Stimulated activated memory B cell treated with anti-CD40 and anti-IgM and Interleukin-4, amounts not matched to agents 10 μg/mL and 1 μg/mL and 100 μg/mL, for 72 hours (primary cell): ENCODE results near the gene ROR1.

Experiments used
- ATAC-seq: fragments of 150-1000 bp; cut with Tn5 transposase; 2 replicates; pipeline ENCODE4 v1.10.0; 2021
- H3K27ac Mint-ChIP-seq: one replicate; pipeline ENCODE4 v1.8.0; 2022; ENCODE audit warnings: mild to moderate bottlenecking, mixed read lengths
- H3K27me3 Mint-ChIP-seq: one replicate; pipeline ENCODE4 v1.8.0; 2022; ENCODE audit warnings: mixed read lengths
- H3K36me3 Mint-ChIP-seq: one replicate; pipeline ENCODE4 v1.8.0; 2022; ENCODE audit warnings: mixed read lengths
- H3K4me1 Mint-ChIP-seq: one replicate; pipeline ENCODE4 v1.8.0; 2022; ENCODE audit warnings: mixed read lengths
- H3K4me3 Mint-ChIP-seq: one replicate; pipeline ENCODE4 v1.8.0; 2022; ENCODE audit warnings: mild to moderate bottlenecking, moderate library complexity, mixed read lengths
- H3K9me3 Mint-ChIP-seq: one replicate; pipeline ENCODE4 v1.8.0; 2022; ENCODE audit warnings: mixed read lengths

ROR1 gene

GRCh38 chr1:64033667-64034220, 259.9 kb downstream of the ROR1 start:
- ATAC-seq = no peak
- H3K4me3 Mint-ChIP-seq = no peak overlapping the region
- peaks cover 2% of the 10 kb centered on the region for H3K9me3 Mint-ChIP-seq
- H3K27ac Mint-ChIP-seq = no peak overlapping the region
- no peaks in the 10 kb centered on the region for H3K27me3 Mint-ChIP-seq
- no peaks in the 10 kb centered on the region for H3K4me1 Mint-ChIP-seq
- H3K36me3 Mint-ChIP-seq = no peaks in the 10 kb centered on the region

GRCh38 chr1:64036549-64036948, 262.7 kb downstream of the ROR1 start:
- no peak for ATAC-seq
- H3K27ac Mint-ChIP-seq = no peak overlapping the region

GRCh38 chr1:64038119-64038518, 264.3 kb downstream of the ROR1 start:
- Mint-ChIP-seq H3K9me3 (no peaks in the 10 kb centered on the region), H3K27me3 (peaks cover 14% of the 10 kb centered on the region), H3K4me1 (no peaks in the 10 kb centered on the region), H3K4me3 (no peak overlapping the region), H3K27ac (no peak overlapping the region), H3K36me3 (no peaks in the 10 kb centered on the region)
- ATAC-seq = no peak

More at GRCh38 chr1:64036549-64036948, 262.7 kb downstream of the ROR1 start:
- Mint-ChIP-seq H3K9me3 (no peaks in the 10 kb centered on the region), H3K27me3 (peaks cover 8% of the 10 kb centered on the region), H3K4me3 (no peak overlapping the region), H3K4me1 (no peaks in the 10 kb centered on the region), H3K36me3 (no peaks in the 10 kb centered on the region)

GRCh38 chr1:64038965-64039364, 265.1 kb downstream of the ROR1 start:
- H3K27me3 Mint-ChIP-seq = peaks cover 17% of the 10 kb centered on the region
- no peak overlapping the region for H3K4me3 Mint-ChIP-seq
- no peaks in the 10 kb centered on the region for H3K36me3 Mint-ChIP-seq
- H3K4me1 Mint-ChIP-seq = no peaks in the 10 kb centered on the region
- no peak overlapping the region for H3K27ac Mint-ChIP-seq
- no peaks in the 10 kb centered on the region for H3K9me3 Mint-ChIP-seq
- ATAC-seq = no peak

- Mint-ChIP-seq H3K4me1 (no peaks in the 10 kb centered on the region), H3K27ac (no peak overlapping the region), H3K9me3 (no peaks in the 10 kb centered on the region), H3K27me3 (peaks cover 17% of the 10 kb centered on the region), H3K4me3 (no peak overlapping the region), H3K36me3 (no peaks in the 10 kb centered on the region)
- ATAC-seq = no peak
These were observed 265.6 kb downstream of the ROR1 start for GRCh38 chr1:64039390-64039926.

- H3K27me3 Mint-ChIP-seq = peaks cover 17% of the 10 kb centered on the region
- no peak overlapping the region for H3K4me3 Mint-ChIP-seq
- H3K36me3 Mint-ChIP-seq = no peaks in the 10 kb centered on the region
- ATAC-seq = no peak
- H3K9me3 Mint-ChIP-seq = no peaks in the 10 kb centered on the region
- no peaks in the 10 kb centered on the region for H3K4me1 Mint-ChIP-seq
- no peak overlapping the region for H3K27ac Mint-ChIP-seq
These were observed 267.7 kb downstream of the ROR1 start for GRCh38 chr1:64041371-64042131.

- H3K27me3 Mint-ChIP-seq = peaks cover 17% of the 10 kb centered on the region
- H3K9me3 Mint-ChIP-seq = no peaks in the 10 kb centered on the region
- H3K4me3 Mint-ChIP-seq = no peak overlapping the region
- no peak overlapping the region for H3K27ac Mint-ChIP-seq
- ATAC-seq = no peak
- no peaks in the 10 kb centered on the region for H3K4me1 Mint-ChIP-seq
- H3K36me3 Mint-ChIP-seq = no peaks in the 10 kb centered on the region
These were observed 268.7 kb downstream of the ROR1 start for GRCh38 chr1:64042331-64043100.

GRCh38 chr1:64043288-64043687, 269.5 kb downstream of the ROR1 start:
- no peaks in the 10 kb centered on the region for H3K36me3 Mint-ChIP-seq
- no peak overlapping the region for H3K27ac Mint-ChIP-seq
- no peak overlapping the region for H3K4me3 Mint-ChIP-seq
- no peaks in the 10 kb centered on the region for H3K4me1 Mint-ChIP-seq
- no peak for ATAC-seq
- peaks cover 17% of the 10 kb centered on the region for H3K27me3 Mint-ChIP-seq
- no peaks in the 10 kb centered on the region for H3K9me3 Mint-ChIP-seq

GRCh38 chr1:64043976-64044375, 270.2 kb downstream of the ROR1 start:
- Mint-ChIP-seq H3K4me3 (no peak overlapping the region), H3K4me1 (no peaks in the 10 kb centered on the region), H3K27me3 (peaks cover 17% of the 10 kb centered on the region), H3K36me3 (no peaks in the 10 kb centered on the region), H3K27ac (no peak overlapping the region), H3K9me3 (no peaks in the 10 kb centered on the region)
- ATAC-seq = no peak

- no peak for ATAC-seq
- peaks cover 9% of the 10 kb centered on the region for H3K27me3 Mint-ChIP-seq
- no peaks in the 10 kb centered on the region for H3K4me1 Mint-ChIP-seq
- no peak overlapping the region for H3K4me3 Mint-ChIP-seq
- H3K36me3 Mint-ChIP-seq = no peaks in the 10 kb centered on the region
- H3K27ac Mint-ChIP-seq = no peak overlapping the region
- H3K9me3 Mint-ChIP-seq = no peaks in the 10 kb centered on the region
These were observed 272.4 kb downstream of the ROR1 start for GRCh38 chr1:64046243-64046642.

GRCh38 chr1:64046891-64047290, 273.1 kb downstream of the ROR1 start:
- H3K9me3 Mint-ChIP-seq = no peaks in the 10 kb centered on the region
- no peaks in the 10 kb centered on the region for H3K36me3 Mint-ChIP-seq
- no peak overlapping the region for H3K4me3 Mint-ChIP-seq
- no peaks in the 10 kb centered on the region for H3K4me1 Mint-ChIP-seq
- H3K27me3 Mint-ChIP-seq = peaks cover 9% of the 10 kb centered on the region
- no peak overlapping the region for H3K27ac Mint-ChIP-seq
- no peak for ATAC-seq

- Mint-ChIP-seq H3K36me3 (no peaks in the 10 kb centered on the region), H3K27me3 (peaks cover 9% of the 10 kb centered on the region), H3K9me3 (no peaks in the 10 kb centered on the region), H3K27ac (no peak overlapping the region), H3K4me3 (no peak overlapping the region), H3K4me1 (no peaks in the 10 kb centered on the region)
- no peak for ATAC-seq
These were observed 273.8 kb downstream of the ROR1 start for GRCh38 chr1:64047549-64047996.

GRCh38 chr1:64049900-64050540, 276.2 kb downstream of the ROR1 start:
- H3K9me3 Mint-ChIP-seq = no peaks in the 10 kb centered on the region
- no peaks in the 10 kb centered on the region for H3K36me3 Mint-ChIP-seq
- no peak overlapping the region for H3K27ac Mint-ChIP-seq
- no peaks in the 10 kb centered on the region for H3K27me3 Mint-ChIP-seq
- no peak overlapping the region for H3K4me3 Mint-ChIP-seq
- no peak for ATAC-seq
- H3K4me1 Mint-ChIP-seq = no peaks in the 10 kb centered on the region

GRCh38 chr1:64050601-64051000, 276.8 kb downstream of the ROR1 start:
- H3K9me3 Mint-ChIP-seq = no peaks in the 10 kb centered on the region
- H3K27me3 Mint-ChIP-seq = no peaks in the 10 kb centered on the region
- no peaks in the 10 kb centered on the region for H3K4me1 Mint-ChIP-seq
- no peak overlapping the region for H3K27ac Mint-ChIP-seq
- H3K4me3 Mint-ChIP-seq = no peak overlapping the region
- no peak for ATAC-seq
- H3K36me3 Mint-ChIP-seq = no peaks in the 10 kb centered on the region

GRCh38 chr1:64051796-64052195, 278.0 kb downstream of the ROR1 start:
- H3K9me3 Mint-ChIP-seq = no peaks in the 10 kb centered on the region
- no peaks in the 10 kb centered on the region for H3K4me1 Mint-ChIP-seq
- H3K4me3 Mint-ChIP-seq = no peak overlapping the region
- no peaks in the 10 kb centered on the region for H3K27me3 Mint-ChIP-seq
- ATAC-seq = no peak
- H3K36me3 Mint-ChIP-seq = no peaks in the 10 kb centered on the region
- H3K27ac Mint-ChIP-seq = no peak overlapping the region
